ENCODE measurements around the gene ZNF800. TPM values are rescaled to one million over a fixed set of nuclear protein-coding genes. Genes with fewer than 3 reads are reported as not detected.
A peak's percentile ranks its signal among the peaks of the same experiment; 100 is the strongest.

ZNF800 gene
- polyA plus RNA-seq (3.6 and 4.2 TPM in 2 replicates), polyA minus RNA-seq (49.2 and 59.3 TPM in 2 replicates)

DNA sequence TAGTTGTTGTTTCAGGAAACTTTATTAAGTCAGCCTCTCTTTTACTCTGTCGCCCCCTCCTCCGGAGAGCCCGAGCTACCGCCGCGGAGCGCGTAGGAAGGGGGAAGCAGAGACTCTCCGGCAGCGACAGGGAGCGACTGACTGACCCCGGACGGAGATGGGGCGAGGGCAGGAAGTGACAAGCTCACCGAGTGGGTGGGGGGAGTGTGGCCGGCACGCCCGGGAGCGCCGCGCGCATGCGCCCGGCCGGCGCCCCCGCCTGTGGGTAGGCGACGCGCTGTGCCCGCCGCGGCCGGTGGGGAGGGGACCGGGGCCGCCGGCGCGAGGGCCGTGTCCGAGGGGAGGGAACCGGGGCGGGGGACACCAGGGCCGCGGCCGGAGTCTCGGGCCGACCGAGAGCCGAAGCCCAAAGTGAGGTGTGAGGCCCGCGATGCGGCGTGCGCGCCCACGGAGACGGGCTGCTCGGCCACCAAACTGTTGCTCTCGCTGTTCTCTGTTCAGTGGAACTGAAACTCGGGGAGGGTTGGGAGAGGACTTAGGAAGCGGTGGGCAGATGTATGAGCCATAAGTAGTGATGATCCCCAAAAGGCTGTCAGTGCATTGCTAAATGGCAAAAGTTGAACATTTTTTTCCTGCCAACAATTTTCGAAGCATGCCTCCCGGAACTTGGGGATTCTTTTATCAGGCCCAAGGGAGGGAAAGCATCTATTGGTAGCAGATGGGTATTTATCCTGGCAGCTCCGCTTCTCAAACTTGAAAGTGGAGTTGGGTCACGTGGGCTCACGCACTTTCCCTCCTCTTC lies at the start of gene ZNF800:
Gene ZNF800 (minus strand): TSS at position 143 of the 802 bp plus-strand sequence. CDS start 1,151 bp downstream, outside the sequence.
- Histone ChIP-seq H2AFZ (ENCODE audit: low read depth, low read length) (peak within 1 kb of the TSS; percentile 83), H3K79me2 (replicated peaks; ENCODE audit: insufficient read depth, low read length) (peaks cover 9% of the 10 kb centered on the region), H4K20me1 (ENCODE audit: insufficient read depth) (no peaks in the 10 kb centered on the region), H3K9me2 (ENCODE audit: insufficient read depth, low read length) (no peaks in the 10 kb centered on the region), H3K27ac (ENCODE audit: low read length) (no peak within 1 kb of the TSS), H3K27me3 (ENCODE audit: insufficient read depth, low read depth, low read length) (peaks cover 7% of the 10 kb centered on the region), H3K9me3 (ENCODE audit: low read length) (no peaks in the 10 kb centered on the region), H3K36me3 (ENCODE audit: insufficient read depth, low read length) (no peaks in the 10 kb centered on the region), H3K4me2 (ENCODE audit: low read length) (peak within 1 kb of the TSS; percentile 82), H3K9ac (ENCODE audit: low read length) (peak within 1 kb of the TSS; percentile 70), H3K4me3 (ENCODE audit: low read length) (peak within 1 kb of the TSS; percentile 97), H3F3A (ENCODE audit: insufficient read depth, low read length, poor library complexity, severe bottlenecking) (no peaks in the 10 kb centered on the region)
- TF ChIP-seq MXI1 (conservative IDR thresholded peaks at IDR 0.05; ENCODE audit: poor library complexity, severe bottlenecking) (peak; percentile 48), SMC3 (conservative IDR thresholded peaks at IDR 0.05; ENCODE audit: poor library complexity) (no peak), RAD21 (conservative IDR thresholded peaks at IDR 0.05) (no peak), EP300 (conservative IDR thresholded peaks at IDR 0.05; ENCODE audit: poor library complexity, severe bottlenecking) (no peak), TAF1 (IDR thresholded peaks at IDR 0.05; ENCODE audit: low read depth) (peak; percentile 40), POLR2AphosphoS5 (IDR thresholded peaks at IDR 0.05) (peak; percentile 45), REST (IDR thresholded peaks at IDR 0.05; ENCODE audit: borderline replicate concordance) (peak; percentile 11), EZH2 (IDR thresholded peaks at IDR 0.05; ENCODE audit: borderline replicate concordance, insufficient read depth, low read length, poor library complexity, severe bottlenecking) (no peak)
- TF ChIP-seq, protein P1, sequence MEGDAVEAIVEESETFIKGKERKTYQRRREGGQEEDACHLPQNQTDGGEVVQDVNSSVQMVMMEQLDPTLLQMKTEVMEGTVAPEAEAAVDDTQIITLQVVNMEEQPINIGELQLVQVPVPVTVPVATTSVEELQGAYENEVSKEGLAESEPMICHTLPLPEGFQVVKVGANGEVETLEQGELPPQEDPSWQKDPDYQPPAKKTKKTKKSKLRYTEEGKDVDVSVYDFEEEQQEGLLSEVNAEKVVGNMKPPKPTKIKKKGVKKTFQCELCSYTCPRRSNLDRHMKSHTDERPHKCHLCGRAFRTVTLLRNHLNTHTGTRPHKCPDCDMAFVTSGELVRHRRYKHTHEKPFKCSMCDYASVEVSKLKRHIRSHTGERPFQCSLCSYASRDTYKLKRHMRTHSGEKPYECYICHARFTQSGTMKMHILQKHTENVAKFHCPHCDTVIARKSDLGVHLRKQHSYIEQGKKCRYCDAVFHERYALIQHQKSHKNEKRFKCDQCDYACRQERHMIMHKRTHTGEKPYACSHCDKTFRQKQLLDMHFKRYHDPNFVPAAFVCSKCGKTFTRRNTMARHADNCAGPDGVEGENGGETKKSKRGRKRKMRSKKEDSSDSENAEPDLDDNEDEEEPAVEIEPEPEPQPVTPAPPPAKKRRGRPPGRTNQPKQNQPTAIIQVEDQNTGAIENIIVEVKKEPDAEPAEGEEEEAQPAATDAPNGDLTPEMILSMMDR (IDR thresholded peaks at IDR 0.05; ENCODE audit: poor library complexity, severe bottlenecking), result peak; percentile 6

DNA sequence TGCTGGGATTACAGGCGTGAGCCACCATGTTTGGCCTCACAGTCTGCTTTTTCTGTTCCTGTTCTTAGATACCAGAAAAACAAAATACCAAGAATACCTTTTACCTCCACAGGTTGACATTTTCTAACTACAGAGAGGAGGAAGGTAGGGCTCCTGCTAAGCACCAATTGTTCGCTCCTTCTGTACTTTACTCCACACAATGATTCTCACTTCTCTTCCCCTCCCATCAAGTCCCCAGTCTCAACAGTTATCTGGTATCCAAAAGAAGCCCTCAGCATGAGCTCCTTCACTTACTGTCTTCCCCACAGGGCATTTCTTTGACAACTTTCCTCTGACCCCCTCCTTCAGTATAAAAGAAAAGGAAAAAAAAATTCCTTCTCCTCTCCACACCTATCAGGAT lies 47.7 kb upstream of the ZNF800 start:
- no peaks in the 10 kb centered on the region for H3F3A ChIP-seq (ENCODE audit: insufficient read depth, low read length, poor library complexity, severe bottlenecking)
- H3K79me2 ChIP-seq (replicated peaks; ENCODE audit: insufficient read depth, low read length), result no peaks in the 10 kb centered on the region
- H4K20me1 ChIP-seq (ENCODE audit: insufficient read depth), result no peaks in the 10 kb centered on the region
- H3K9me3 ChIP-seq (ENCODE audit: low read length), result no peaks in the 10 kb centered on the region
- H3K4me3 ChIP-seq (ENCODE audit: low read length), result no peak overlapping the region
- no peak overlapping the region for H3K4me2 ChIP-seq (ENCODE audit: low read length)
- no peak overlapping the region for H3K9ac ChIP-seq (ENCODE audit: low read length)
- no peaks in the 10 kb centered on the region for H3K36me3 ChIP-seq (ENCODE audit: insufficient read depth, low read length)
- H3K27ac ChIP-seq (ENCODE audit: low read length), result no peak overlapping the region
- H3K9me2 ChIP-seq (ENCODE audit: insufficient read depth, low read length), result no peaks in the 10 kb centered on the region
- no peaks in the 10 kb centered on the region for H3K27me3 ChIP-seq (ENCODE audit: insufficient read depth, low read depth, low read length)
- TF ChIP-seq EZH2 (IDR thresholded peaks at IDR 0.05; ENCODE audit: borderline replicate concordance, insufficient read depth, low read length, poor library complexity, severe bottlenecking) (no peak), TAF1 (IDR thresholded peaks at IDR 0.05; ENCODE audit: low read depth) (no peak), RAD21 (conservative IDR thresholded peaks at IDR 0.05) (no peak)
- TF ChIP-seq, protein P1 (IDR thresholded peaks at IDR 0.05; ENCODE audit: poor library complexity, severe bottlenecking), result no peak
- H2AFZ ChIP-seq (ENCODE audit: low read depth, low read length), result no peak overlapping the region
